HFF-Myc (cell line): ENCODE results near the gene WHRN.

Experiments used
- DNase-seq: peaks from one replicate; pipeline ENCODE4 v3.0.0-alpha.2; 2011; ENCODE audit warnings: low read depth; ENCODE audit errors: extremely low read depth
- H3K4me3 ChIP-seq: replicated peaks from 2 replicates; pipeline ENCODE4 v1.5.1; 2011; ENCODE audit warnings: low read depth, mild to moderate bottlenecking, control low read depth, low read length
- CTCF ChIP-seq: IDR thresholded peaks from 2 replicates; pipeline ENCODE4 v1.5.1; 2012; ENCODE audit warnings: mild to moderate bottlenecking, low read depth, low read length, control low read depth; ENCODE audit errors: missing control alignments

Gene WHRN

GRCh38 chr9:114362394-114362793, 142.9 kb downstream of the WHRN start:
- H3K4me3 ChIP-seq: no peak overlapping the region
- TF ChIP-seq CTCF: no peak
- DNase-seq: no peak

GRCh38 chr9:114361542-114361941, 143.7 kb downstream of the WHRN start:
- H3K4me3 ChIP-seq: no peak overlapping the region
- TF ChIP-seq CTCF: no peak
- no peak for DNase-seq

- no peak overlapping the region for H3K4me3 ChIP-seq
- no peak for DNase-seq
- no peak for TF ChIP-seq CTCF
Observed at GRCh38 chr9:114359801-114360200, 145.5 kb downstream of the WHRN start.

- no peak for TF ChIP-seq CTCF
- no peak overlapping the region for H3K4me3 ChIP-seq
- no peak for DNase-seq
Observed at GRCh38 chr9:114357911-114358328, 147.4 kb downstream of the WHRN start.

GRCh38 chr9:114357360-114357759, 147.9 kb downstream of the WHRN start:
- no peak for DNase-seq
- H3K4me3 ChIP-seq: no peak overlapping the region
- no peak for TF ChIP-seq CTCF

GRCh38 chr9:114356792-114357191, 148.5 kb downstream of the WHRN start:
- no peak for TF ChIP-seq CTCF
- no peak for DNase-seq
- H3K4me3 ChIP-seq: no peak overlapping the region

GRCh38 chr9:114355821-114356220, 149.5 kb downstream of the WHRN start:
- H3K4me3 ChIP-seq: no peak overlapping the region
- no peak for TF ChIP-seq CTCF
- DNase-seq: no peak
